GM21825 (cell line): ENCODE results near the gene TNNI3.
"Not testable (repeated sequence)": the region's sequence is repeated elsewhere in the genome, so short reads cannot be mapped to it uniquely, and the experiment has no call there.

Experiments
- ATAC-seq: cut with Tn5 transposase; IDR thresholded peaks from one replicate; pipeline ENCODE4 v1.9.1; 2021; ENCODE audit warnings: mild to moderate bottlenecking, moderate library complexity; ENCODE audit not compliant: unreplicated experiment

Gene TNNI3

GRCh38 chr19:55157064-55157908 lies at the start of gene TNNI3:
Gene TNNI3 (minus strand): TSS chr19:55157732. CDS start chr19:55157589, 143 bp downstream.
- no peak for ATAC-seq

DNA sequence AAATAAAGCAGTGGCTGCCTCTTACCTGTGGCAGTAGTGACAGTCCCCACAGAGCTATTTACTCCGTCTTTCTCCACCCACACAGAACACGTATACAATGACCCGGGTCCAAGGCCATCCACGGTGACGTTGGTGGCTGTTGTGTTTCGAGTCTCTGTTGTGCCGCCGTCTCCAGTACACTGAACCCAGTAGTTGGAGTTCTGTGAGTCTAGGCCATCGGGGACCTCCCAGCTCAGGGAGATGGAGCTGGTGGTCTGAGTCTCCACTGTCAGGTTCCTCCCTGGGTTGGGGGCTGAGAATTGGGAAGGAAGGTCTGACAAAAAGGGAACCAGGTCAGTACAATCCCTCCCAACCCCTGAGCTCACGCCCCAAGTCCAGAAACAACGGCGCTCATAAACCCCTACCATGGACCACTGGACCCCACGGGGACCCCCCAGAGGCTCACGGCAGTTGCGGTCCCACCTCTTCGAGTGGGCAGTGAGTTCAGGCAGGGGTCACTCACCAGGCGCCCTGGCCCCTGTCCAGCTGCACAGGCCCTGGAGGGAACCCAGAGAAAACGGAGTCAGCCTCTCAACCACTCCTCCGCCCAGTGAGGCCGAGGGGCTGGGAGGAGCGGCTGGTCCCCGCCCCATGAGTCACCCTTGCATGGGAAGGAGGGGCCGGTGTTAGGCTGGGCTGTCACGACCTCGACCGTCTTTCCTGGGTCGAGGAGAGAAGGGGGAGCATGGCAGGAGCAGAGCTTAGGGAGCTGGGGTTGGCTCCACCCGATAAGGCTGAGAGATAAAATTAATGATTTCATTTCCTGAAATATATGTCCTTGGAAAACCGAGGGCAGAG lies 49.4 kb upstream of the TNNI3 start:
- no peak for ATAC-seq

GRCh38 chr19:55202199-55202598 lies 44.7 kb upstream of the TNNI3 start:
- ATAC-seq = not testable (repeated sequence)

GRCh38 chr19:55199620-55200204 lies 42.2 kb upstream of the TNNI3 start:
- ATAC-seq = no peak

DNA sequence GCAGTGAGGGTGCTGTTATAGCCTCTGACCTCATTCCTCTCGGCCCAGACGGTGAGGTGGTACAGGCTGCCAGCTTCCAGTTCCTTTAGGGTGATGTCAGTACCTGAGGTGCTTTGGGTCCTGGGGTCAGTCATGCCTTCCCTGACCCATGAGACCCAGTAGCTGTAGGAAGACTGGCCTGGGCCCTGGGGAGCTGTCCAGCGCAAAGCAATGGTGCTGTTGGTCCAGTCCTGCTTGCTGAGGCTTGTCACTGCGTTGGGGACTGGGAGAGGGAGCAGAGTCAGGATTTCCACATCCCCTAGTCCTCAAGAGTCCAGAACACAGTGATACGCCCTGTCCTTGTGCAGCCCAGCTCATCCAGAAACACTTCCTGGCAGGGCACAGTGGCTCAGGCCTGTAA lies 41.1 kb upstream of the TNNI3 start:
- ATAC-seq = no peak

DNA sequence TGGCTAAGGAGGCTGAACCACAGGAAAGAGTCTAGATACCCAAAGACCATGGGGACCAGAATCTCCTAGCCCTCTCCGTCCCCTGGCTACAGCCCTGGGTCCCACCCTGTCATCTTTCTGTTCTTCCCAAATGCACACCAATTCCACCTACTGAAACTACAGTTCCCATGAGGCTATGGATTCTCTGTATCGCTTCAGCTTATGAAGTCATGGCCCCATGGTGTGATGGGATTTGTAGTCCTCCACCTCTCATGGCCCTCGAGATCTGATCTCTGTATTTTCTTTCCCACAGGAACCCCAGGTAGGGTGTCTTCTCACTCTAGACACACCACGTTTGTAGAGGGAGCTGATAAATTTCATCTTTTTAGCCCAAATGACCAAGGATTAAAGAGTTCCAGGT lies 40.0 kb upstream of the TNNI3 start:
- ATAC-seq = no peak

DNA sequence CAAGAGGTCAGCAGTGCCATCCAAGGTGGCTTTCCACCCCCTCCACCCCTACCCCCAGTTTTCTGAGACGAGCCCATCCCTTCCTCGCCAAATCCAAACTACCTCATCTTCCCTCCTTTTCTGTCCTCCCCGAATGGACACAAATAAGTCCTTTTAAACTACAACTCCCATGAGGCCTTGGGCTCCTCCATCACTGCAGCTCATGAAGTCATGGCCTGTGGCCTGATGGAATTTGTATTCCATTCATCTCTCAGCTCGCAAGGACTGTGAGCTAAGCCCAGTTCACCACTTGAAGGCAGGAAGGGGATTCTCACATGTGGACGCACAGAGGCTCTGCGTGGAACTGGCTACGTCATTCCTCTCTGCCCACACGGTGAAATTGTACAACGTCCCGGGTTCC lies 39.3 kb upstream of the TNNI3 start:
- ATAC-seq = no peak

- no peak for ATAC-seq
These were observed 35.9 kb upstream of the TNNI3 start for GRCh38 chr19:55193481-55193880.

DNA sequence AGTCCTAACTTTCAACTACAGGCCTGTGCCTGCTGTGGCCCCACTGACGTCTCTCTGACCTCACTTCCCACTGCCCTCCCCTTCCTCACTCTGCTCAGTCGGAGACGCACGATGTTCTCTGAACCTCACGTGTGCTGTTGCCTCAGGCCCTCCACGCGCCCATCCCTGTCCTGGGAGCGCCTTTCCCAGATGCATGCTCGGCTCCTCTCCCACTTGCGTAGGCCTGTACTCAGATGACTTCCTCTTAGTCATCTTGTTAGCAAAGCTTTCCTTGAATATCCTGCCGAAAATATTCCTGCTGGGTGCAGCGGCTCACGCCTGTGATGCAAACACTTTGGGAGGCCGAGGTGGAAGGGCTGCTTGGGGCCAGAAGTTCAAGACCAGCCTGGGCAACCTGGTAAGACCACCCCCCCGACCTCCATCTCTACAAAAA lies 31.9 kb upstream of the TNNI3 start:
- ATAC-seq = no peak

- ATAC-seq = no peak
These were observed 31.1 kb upstream of the TNNI3 start for GRCh38 chr19:55188625-55189024.

- ATAC-seq = no peak
These were observed 28.5 kb upstream of the TNNI3 start for GRCh38 chr19:55186080-55186479.

DNA sequence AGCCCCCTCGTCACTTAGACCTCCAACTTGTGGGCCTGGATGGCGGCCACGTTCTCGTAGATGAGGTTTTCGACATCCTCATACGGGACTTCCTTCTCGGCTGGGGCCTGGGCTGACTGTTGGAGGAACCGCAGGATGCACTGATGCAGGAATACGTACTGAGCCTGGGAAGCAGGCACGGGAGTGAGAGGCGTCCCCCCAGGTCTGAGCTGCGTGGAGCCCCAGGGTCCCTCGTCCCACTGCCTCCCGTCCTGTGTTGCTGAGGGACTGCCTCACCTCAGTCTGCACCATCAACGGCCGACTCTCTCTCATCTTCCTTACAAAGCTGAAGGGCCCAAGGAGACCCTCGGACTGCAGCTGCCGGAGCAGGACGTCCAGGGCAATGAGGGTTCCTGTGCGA lies 24.2 kb upstream of the TNNI3 start:
- ATAC-seq = no peak

- ATAC-seq = peak; percentile 26
These were observed 22.3 kb upstream of the TNNI3 start, which contains the start of gene SYT5 for GRCh38 chr19:55179606-55180484. Gene SYT5 (minus strand): TSS chr19:55180289. CDS start chr19:55179041, 1,248 bp downstream.

- ATAC-seq = peak; percentile 73
These were observed 21.5 kb upstream of the TNNI3 start for GRCh38 chr19:55178781-55179599.

GRCh38 chr19:55176076-55176475 lies 18.5 kb upstream of the TNNI3 start:
- ATAC-seq = no peak

DNA sequence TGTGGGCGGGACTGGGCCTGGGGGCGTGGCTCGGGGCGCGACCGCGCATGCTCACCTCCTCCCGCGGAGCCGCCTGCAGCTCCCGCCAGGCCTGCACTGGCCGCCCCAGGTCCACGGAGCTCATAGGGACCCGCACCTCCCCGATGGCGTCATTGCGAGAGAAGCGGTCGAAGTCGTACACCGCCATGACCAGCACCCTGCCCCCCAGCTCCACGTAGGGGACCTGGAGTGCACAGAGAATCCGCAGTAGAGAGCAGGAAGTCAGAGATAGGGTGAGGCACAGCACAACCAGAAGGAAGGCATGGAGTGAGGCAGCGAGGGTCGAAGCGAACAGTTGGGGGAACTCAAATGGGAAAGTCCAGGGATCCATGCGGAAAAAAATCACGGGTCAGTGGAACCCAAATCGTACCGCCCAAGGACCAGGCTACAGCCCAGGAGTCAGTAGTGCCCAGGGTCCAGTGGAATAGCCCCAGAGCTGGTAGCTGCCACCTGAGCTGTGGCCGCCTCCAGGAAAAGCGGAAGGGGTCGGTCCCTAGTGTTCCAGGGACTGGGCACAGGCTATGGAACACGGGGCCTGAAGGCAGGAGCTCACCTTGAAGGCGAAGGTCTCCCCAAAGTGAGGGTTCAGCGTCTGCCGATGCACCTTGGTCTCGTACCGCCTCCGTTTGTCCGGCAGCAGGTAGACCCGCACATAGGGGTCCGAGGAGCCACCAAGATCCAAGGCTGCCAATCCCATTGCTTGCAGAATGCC lies 17.8 kb upstream of the TNNI3 start:
- no peak for ATAC-seq

DNA sequence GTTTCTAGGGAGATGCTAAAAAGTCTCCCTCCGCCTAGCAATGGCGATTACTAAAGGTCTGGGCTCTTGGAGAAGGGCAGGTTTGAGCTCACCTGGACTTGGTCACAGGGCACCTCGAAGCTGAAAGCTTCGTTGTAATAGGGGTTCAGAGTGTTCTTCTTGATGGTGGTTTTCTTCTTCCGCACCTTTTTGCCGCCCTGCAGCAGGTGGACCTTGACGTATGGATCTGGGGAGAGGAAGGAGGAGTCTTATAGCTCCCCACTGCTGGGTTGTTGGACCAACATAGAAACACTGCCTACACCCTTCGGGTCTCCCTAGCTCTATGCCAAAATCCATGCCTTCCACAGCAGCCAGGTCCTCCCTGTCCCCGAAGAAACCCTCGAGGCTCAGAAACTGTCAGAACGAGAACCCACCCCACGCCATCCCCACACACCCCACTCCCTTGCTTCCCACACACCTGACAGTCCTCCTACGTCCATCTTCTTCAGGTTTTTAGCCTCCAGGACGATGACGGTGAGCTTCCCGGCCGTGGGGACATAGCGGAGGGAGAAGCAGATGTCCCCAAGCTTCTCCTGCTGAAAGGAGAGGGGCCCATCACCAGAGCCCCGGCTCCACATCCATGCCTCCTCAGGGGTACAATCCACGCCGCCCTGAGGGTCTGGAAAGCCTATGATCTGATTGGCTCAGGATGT lies 17.0 kb upstream of the TNNI3 start:
- no peak for ATAC-seq

GRCh38 chr19:55173714-55174409 lies 16.3 kb upstream of the TNNI3 start:
- no peak for ATAC-seq
